ENCODE measurements around the gene LDLRAD1.
"Not testable (repeated sequence)": the region's sequence is repeated elsewhere in the genome, so short reads cannot be mapped to it uniquely, and the experiment has no call there.

The LDLRAD1 gene, protein sequence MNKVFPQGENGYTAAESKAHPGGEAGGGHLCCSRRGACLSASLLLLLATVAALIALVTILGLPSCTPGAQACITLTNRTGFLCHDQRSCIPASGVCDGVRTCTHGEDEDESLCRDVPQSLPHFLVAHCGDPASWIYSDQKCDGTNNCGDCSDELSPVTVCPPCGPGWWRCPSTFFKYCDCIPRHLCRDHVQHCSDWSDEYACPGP

DNA sequence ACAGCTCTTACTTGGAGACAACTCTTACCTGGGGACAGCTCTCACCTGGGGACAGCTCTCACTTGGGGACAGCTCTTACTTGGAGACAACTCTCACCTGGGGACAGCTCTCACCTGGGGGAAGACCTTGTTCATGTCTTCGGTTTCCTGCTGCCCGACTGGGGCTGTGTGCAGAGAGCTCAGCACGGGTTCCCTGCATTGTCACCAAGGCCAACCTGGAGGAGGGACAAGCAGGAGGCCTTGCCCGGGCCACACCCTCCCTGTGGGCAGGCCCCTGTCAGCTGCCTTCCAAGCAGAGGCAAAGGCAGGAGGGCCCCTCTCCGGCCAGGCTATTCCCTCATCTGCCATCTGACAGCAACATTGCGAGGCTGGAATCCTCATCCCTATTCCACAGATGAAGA is at the start of gene LDLRAD1:
TSS of gene LDLRAD1 (minus strand) at position 208 of the 400 bp plus-strand sequence. CDS start at position 134, 74 bp downstream.
- DNase-seq: no peak

DNA sequence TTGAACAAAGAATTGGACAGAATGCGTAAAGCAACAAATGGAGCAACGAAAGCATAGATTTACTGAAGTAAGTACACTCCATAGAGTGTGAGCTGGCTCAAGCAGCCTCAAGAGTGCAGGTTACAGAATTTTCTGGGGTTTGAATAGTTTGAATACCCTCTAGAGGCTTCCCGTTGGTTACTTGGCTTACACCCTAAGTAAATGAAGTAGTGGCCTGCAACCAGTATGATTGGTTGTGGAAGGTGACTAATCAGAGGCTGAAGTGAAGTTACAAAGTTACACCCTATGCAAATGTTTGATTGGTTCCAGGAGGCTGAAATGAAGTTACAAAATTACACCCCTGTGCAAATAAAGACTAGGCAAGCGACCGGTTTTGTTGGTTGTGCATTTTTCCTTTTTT is 46.3 kb upstream of the LDLRAD1 start:
- DNase-seq: no peak

DNA sequence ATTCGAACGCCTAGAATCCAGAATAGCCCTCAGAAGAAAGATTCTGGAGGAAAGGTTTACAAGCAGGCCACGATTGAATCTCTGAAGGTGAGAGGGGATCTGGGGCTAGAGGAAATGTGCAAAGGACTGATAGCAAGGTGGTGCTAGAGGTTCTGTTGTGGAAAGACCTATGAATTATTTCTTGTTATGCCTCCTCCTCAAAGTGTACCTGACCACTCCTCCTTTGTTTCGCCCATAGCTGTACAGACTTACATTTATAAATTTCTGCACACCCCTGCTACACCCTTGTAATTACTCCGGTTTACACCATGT is 36.4 kb upstream of the LDLRAD1 start:
- no peak for DNase-seq

DNA sequence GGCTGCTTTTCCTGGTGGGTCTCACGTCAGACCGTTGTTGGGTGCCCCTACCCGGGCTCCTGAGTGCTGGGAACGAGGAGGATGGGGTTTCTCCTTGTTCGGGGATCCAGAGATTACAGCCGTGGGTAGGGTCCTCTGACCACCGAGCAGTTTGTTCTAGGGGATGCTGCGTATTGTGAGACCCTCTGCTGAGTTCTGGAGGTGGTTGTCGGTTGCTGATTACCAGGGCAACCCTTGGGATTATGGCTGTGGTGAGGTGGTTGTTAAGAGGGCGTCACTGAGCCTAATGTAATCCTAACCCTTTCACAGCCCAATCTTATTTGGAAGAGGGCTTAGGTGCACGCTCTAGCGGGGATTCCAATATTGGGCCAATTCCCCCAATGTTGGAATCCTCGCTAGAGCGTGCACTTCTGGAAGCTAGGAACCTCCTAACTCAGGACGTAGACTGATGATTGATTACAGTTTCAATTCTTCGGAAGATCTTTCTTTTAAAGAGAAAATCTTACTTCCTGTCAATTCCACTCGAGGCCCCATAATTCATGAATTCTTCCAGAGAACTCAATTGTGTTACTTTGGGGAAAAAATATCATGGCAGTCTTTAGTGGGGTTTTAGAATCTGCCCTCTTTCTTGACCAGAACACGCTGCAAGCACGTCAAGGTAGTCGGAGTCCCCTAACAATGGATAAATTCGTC is 35.9 kb upstream of the LDLRAD1 start:
- DNase-seq: peak; percentile 22

DNA sequence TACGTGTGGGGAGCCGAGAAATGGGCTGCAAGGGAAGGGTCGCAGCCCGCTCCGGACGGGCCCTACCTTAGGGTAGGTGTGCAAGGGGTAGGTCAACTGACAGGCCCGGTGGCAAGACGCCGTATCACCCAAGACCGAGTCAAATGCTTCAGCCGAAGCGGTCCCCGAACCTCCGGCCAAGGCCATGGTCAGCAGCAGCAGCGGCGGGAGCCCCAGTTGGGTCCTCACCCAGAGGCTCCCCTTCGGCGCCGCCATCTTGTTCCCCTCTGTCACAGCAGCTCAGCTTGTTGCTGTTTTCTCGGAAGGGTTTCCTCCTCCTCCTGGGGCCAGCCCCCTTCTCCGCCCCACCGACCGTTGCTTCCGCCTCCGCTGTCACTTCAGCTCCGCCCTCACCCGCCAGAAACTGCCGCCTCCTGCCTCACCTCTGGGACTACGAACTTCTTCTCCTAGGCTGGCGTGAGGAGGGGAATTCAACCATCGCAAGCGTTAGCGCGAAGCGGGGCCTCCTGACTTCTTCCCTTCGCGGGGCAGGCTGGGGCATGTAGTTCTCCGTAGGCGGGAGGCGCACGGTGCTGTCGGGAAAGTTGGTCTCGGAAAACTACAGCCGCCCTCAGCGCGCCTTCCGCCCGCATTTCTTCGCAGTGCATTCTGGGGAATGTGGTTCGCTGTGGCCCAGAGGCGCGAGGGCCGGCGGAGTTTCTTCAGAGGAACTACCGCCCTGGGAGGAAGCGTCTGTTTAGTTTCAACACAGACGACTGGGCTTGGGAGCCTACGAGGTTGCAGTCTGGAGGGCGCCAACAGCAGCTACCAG is 35.2 kb upstream of the LDLRAD1 start, which contains the start of the genes TCEANC2 and TMEM59:
TSS of gene TCEANC2 (plus strand) at position 675 of the 811 bp plus-strand sequence. CDS start 815 bp downstream, outside the sequence.
TSS of gene TMEM59 (minus strand) at position 271 of the 811 bp plus-strand sequence. CDS start at position 255, 16 bp downstream.
- peak; percentile 99 for DNase-seq

DNA sequence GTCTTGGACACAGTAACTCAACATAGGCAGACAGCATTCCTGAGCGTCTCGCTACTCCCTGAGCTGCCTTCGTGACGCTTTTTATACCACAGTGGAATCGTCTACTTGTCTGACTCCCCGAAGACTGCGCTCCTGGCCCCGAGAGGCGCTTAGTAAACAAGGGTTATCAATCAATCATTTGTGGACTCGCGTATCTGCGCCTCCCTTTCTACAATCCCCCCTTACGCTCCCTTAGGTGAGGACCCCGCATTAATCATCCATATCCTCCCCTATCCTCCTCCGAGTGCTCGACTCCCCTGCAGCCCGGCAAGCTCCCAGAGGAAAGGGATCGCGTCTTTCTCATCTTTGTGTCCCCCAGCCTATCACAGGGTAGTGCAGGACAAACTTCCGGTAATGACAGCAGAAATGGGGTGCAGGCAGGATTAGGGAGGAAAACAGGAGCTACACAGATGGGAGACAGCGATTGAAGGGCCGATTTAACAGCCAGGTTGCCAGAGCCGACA is 34.5 kb upstream of the LDLRAD1 start:
- peak; percentile 53 for DNase-seq

DNA sequence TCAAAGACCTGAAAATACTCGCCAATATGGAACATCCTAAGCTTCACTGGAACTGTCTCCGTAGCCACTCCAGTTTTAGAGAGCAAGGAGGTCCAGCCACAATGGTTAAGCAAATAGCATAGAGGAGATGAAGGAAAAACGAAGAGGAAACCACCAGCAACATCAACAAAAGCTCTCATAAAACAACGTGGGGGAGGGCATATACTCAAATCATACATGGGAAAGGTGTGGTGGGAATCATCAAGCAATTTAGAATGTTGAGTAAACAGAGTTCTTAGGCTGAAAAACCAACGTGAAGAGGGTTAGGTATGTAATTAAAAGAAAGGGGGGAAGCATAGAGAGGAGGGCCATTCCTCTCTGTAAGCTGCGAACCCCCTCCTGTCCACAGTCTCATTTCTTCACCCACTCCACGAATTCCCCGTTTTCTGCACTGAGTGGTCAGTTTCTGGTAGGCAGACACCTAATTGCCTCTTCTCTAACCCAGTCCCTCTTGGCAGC is 34.0 kb upstream of the LDLRAD1 start:
- no peak for DNase-seq

DNA sequence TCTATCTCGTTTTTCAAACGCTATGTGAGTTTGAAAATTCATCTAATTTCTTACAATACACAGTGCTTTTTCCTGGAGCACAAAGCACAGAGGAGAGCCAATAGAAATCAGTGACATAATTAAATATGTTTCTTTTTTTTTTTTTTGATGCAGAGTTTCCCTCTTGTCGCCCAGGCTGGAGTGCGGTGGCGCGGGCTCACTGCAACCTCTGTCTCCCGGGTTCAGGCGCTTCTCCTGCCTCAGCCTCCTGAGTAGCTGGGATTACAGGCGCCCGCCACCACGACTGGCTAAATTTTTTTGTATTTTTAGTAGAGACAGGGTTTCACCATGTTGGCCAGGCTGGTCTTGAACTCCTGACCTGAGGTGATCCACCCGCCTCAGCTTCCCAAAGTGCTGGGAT is 32.4 kb upstream of the LDLRAD1 start:
- DNase-seq: not testable (repeated sequence)

DNA sequence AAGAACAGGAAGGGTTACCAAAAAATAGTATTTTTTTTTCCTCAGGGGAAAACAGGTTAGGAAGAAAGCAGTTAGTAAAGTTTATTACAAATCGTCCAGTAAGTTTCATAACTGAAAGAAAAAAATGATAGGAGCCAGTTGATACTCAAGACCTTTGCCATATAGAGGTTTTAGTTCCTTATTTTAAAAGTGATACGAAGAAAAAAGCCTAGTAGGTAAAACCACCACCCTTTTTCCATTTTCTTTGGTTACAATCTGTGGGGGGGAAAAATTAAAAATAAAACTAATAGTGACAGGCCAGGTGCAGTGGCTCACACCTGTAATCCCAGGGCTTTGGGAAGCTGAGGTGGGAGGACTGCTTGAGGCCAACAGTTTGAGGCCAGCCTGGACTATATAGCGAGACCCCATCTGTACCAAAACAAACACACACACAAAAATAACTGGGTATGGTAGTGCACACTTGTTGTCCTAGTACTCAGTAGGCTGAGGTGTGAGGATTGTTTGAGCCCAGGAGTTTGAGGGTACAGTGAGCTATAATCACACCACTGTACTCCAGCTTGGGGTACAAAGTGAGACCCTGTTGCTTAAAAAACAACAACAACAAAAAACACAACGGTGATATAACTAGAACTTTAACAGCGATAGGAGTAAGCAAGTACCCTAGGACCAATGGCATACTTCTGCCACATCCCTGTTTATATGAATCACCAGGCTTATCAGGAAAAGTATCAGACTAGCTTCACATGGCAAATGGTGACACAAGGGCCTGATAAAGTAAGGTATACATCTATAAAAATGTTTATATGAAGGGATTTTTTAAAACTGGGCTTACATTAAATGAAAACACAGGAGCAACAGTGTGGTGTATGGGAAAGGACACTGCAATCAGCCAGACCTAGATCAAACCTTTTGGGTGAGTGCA is 29.7 kb upstream of the LDLRAD1 start:
- DNase-seq: no peak

DNA sequence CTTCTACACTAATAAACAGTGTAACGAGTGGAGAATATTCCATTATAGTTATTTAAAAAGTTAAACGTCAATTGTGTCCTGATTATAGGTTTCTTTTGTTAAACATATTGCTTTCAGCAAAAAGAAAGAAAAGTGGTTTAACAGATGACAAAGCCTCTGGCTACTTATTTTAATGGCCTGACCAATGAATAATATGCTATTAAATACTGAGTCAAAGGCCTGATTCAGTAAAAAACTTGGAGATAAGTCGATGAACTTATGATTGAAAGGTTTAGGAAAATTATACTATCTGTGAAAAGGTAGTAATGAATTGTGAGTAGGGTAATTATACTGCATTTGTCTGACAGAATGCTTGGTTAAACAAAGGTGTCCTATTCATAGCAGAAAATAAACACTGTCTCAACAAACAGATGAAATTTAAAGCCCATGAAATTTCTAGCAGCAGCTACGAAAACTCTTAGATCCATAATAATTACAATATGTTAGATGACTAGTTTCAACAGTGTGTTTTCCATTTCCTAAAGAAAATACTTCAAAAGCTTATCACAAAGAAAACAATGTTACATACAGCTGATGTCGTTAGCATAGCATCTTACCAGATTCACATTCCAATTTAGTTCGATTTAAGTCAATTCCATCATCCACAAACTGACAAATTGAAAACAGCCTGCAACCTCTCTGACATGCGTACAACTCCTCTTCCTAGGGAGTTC is 28.8 kb upstream of the LDLRAD1 start:
- DNase-seq: no peak

DNA sequence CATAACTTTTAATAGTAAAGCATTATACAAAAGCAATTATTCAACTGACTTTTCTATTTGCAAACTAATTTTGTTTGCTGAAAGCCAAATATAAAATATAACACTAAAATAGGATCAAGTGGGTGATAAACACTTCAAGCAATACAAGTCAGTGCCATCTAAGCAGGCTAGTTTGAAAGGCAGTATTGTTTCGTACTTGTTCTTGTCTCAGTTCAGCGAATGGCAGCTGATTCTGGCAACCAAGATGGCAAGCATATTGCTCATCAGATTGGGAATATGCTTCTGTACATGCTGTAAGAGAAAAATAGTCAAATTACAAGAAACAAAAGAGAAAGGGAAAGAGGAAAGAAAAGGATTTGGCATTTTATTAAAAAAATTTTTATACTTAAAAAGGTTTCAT is 27.5 kb upstream of the LDLRAD1 start:
- DNase-seq: no peak

DNA sequence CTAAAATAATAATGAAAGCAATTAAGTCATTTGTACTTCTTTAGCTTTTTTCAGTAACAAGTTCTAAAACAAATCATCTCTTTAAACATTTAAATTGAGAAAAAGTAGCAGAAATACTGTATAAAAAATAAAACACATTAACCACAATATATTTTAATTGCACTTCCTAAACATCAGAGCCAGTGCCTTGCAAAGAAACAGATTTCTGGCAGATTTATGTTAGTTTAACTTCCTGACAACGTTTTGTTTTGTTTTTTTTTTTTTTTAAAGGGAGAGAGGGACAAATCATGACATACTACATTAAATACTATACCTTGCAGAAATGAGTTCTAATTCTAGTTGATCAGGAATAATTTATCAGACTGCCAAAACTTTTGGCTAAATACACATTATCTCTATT is 23.8 kb upstream of the LDLRAD1 start:
- no peak for DNase-seq

DNA sequence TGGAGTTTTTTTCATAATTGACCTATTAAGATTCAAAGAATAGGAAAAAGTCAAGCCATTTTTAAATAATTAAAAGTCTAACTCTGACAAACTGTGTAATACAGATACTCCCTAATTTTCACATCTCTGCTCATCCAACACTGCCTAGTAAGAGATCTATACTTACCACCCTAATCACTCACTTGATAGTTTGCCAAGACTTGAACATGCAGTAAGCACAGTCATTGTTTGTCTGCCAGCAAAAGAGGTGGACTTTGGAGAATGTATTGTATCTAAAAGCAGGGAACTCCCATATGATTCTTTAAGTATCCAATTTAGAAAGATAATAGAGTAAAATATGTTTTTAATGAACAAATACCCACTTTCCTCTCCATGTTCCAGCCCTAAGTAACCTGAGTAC is 19.5 kb upstream of the LDLRAD1 start:
- DNase-seq: no peak

DNA sequence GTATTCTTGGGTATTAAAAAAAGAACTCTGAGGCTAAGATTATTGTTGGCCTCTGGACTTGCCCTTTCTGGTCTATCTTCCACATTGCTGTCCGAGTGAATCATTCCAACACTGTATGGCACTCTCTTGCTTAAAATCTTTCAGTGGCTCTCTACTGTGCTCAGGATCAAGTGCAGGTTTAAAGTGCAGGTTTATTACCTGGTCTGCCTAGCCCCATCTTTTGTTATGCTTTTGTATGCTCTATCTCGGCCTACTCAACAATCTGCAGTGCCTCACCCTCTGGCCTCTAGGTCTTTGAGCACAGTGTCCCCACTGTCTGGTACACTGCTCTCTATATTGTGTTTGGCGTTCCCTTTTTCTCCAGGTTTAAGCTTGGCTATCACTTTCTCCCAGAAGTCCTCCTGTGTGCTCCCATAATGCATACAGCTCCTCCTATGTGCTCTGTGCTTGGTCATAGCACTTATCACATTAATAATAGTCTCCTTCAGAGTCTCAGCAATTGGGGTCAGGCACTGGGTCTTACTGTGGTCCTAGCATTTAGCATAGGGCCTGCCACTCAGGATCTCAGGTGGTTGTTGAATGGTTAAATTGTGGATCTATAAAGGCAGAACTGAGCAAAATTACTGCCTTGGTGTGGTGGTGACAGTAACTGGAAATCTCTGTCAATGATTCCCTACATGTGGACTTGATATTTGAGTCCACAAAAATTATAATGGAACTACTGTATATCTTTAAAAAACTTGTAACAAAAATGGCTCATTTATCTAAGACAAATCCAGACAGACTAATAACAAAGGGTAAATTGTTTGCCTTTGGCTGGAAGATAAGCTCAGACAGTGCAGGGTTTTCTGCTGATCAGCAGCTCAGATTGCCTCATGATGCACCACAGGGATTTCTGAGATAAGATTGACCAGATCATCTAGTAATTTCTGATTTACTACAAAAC is 10.6 kb upstream of the LDLRAD1 start:
- no peak for DNase-seq

DNA sequence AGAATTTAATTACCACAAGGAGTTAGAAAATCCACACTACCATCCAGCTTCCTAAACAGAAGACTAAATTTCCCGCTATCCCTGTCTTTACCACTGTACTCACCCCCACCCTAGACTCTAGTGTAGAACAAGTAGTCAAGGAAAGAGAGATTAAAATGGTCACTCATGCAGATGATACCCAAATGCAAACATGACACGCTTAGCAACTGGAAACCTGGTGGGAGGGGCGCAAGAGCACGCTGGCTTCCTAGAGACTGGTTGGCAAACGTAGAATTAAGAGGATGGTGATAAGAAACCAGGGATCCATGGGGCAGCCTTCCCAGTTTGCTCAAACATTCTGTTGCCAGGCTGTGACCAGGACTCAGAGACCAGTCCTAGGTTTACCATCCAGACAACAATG is 9.9 kb upstream of the LDLRAD1 start:
- DNase-seq: no peak

DNA sequence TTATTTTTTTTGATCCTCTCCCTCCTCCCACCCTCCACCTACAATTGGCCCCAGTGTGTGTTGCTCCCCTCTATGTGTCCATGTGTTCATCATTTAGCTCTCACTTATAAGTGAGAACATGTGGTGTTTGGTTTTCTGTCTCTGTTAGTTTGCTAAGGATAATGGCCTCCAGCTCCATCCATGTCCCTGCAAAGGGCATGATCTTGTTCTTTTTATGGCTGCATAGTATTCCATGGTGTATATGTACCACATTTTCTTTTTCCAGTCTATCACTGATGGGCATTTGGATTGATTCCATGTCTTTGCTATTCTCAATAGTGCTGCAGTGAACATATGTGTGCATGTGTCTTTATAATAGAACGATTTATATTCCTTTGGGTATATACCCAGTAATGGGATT is 6.8 kb upstream of the LDLRAD1 start:
- not testable (repeated sequence) for DNase-seq

DNA sequence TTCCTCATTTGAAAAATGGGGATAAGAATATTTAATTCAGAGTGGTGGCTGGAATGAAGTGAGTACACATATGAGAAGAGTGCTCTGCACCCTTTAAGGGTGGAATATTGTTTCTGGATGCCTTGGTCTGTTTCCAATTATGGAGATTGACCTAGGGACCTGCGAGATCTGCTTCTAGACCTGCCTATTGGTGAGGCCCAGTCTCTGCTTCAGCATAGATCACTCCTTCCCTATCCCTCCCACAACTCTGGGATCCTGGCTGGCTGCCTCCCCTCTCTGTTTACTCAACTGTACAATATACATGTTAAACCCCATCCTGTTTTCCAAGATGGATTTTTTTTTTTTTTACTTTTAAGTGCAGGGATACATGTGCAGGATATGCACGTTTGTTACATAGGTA is 6.4 kb upstream of the LDLRAD1 start:
- DNase-seq: no peak

DNA sequence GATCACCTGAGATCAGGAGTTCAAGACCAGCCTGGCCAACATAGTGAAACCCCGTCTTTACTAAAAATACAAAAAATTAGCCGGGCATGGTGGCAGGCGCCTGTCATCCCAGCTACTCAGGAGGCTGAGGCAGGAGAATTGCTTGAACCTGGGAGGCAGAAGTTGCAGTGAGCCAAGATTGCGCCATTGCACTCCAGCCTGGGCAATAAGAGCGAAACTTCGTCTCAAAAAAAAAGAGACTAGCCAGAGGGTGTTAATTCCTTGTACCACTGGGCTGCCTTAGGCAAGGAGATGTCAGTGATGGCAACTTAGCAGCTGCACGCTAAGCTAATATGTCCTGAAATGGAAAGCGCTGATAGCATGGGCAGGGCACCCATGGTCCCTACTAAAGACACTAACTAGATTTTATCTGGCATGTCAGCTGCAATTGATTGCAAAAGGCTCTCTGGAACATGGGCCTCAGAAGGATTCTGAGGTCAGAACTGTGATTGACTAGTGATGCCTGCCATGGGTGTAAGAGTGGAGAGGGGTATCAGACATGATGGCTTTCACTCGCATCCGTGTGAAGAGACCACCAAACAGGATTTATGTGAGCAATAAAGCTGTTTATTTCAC is 1.7 kb upstream of the LDLRAD1 start:
- DNase-seq: not testable (repeated sequence)

DNA sequence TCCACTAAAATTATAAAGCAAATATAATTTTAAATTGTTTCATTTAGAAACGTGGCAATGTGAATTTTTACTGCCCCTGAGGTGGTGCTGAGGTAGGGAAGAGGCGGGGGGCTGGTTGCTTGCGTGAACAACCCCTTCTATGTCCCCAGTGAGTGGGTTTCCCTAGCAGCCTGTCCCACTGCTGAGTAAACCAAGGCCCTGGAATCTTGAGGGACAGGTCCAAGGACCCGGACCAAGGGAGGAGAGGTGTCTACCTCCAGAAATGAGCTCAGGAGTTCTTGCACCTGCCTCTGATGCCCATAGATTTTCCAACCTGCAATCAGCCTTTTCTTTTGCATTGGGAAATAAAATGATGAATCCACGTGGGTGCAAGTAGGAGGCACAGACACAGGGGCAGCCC is 649 bp upstream of the LDLRAD1 start:
- DNase-seq: no peak
